ENCODE measurements around the gene MON2.
"Not testable (repeated sequence)": the region's sequence is repeated elsewhere in the genome, so short reads cannot be mapped to it uniquely, and the experiment has no call there.

The MON2 gene

GRCh38 chr12:62466594-62467491, at the start of gene MON2:
TSS of gene MON2 (plus strand) at chr12:62466826. CDS start at chr12:62467208, 382 bp downstream.
- DNase-seq = peak; percentile 83

- DNase-seq = no peak
These were observed 40.5 kb upstream of the MON2 start for GRCh38 chr12:62426089-62426488.

GRCh38 chr12:62429457-62429856, 37.2 kb upstream of the MON2 start:
- no peak for DNase-seq

GRCh38 chr12:62434494-62435302, 31.9 kb upstream of the MON2 start:
- peak; percentile 6 for DNase-seq

GRCh38 chr12:62435303-62436163, 31.1 kb upstream of the MON2 start:
- peak; percentile 21 for DNase-seq

GRCh38 chr12:62436164-62436503, 30.5 kb upstream of the MON2 start:
- no peak for DNase-seq

- DNase-seq = peak; percentile 53
These were observed 28.4 kb upstream of the MON2 start for GRCh38 chr12:62438098-62438692.

GRCh38 chr12:62446754-62447452, 19.7 kb upstream of the MON2 start:
- no peak for DNase-seq

GRCh38 chr12:62448436-62448835, 18.2 kb upstream of the MON2 start:
- DNase-seq = no peak

- DNase-seq = not testable (repeated sequence)
These were observed 11.2 kb upstream of the MON2 start for GRCh38 chr12:62455429-62455828.

GRCh38 chr12:62458626-62459025, 8.0 kb upstream of the MON2 start:
- no peak for DNase-seq

- no peak for DNase-seq
These were observed 6.7 kb upstream of the MON2 start for GRCh38 chr12:62459976-62460375.

GRCh38 chr12:62461171-62461837, 5.3 kb upstream of the MON2 start:
- DNase-seq = not testable (repeated sequence)

GRCh38 chr12:62463252-62463651, 3.4 kb upstream of the MON2 start:
- DNase-seq = not testable (repeated sequence)

- DNase-seq = peak; percentile 12
These were observed 520 bp upstream of the MON2 start for GRCh38 chr12:62466018-62466593.

GRCh38 chr12:62468397-62468796, 1.8 kb downstream of the MON2 start:
- no peak for DNase-seq

- no peak for DNase-seq
These were observed 2.3 kb downstream of the MON2 start for GRCh38 chr12:62468935-62469334.

GRCh38 chr12:62469704-62470103, 3.1 kb downstream of the MON2 start:
- no peak for DNase-seq

GRCh38 chr12:62471734-62472133, 5.1 kb downstream of the MON2 start:
- no peak for DNase-seq

GRCh38 chr12:62472472-62472871, 5.8 kb downstream of the MON2 start:
- DNase-seq = no peak
